ENCODE measurements around the gene MAML2. TPM values are rescaled to one million over a fixed set of nuclear protein-coding genes. Genes with fewer than 3 reads are reported as not detected.

MAML2 gene
- total RNA-seq, 1 donor from 2014 or later: 11.9 TPM

DNA sequence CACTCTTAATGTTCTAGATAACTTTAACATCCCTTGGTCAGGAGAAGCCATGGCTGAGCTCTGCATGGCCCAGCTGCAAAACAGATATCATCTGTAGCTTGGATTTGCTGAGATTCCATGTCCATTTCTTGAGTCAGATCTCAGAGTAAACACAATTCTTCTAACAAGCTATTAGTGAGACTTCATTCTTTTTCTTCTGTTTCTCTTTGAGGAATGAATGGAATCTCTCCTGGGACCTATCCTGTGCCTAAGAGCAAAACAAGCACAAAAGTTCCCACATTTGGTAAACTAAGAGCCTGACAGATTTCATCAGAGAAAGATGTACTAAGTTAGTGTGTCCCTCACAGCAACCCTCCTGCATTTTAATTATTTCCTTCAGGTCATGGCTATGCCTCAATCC lies 142.8 kb downstream of the MAML2 start:
- H3K27me3 Mint-ChIP-seq: no peaks in the 10 kb centered on the region
- intact Hi-C loops (cut with micrococcal nuclease): no loop called here
- peaks cover 30% of the 10 kb centered on the region for H3K36me3 Mint-ChIP-seq (ENCODE audit: low read depth)
- H3K4me1 Mint-ChIP-seq: peaks cover 60% of the 10 kb centered on the region
- H3K4me3 Mint-ChIP-seq: no peak overlapping the region
- peak overlapping the region; percentile 81 for H3K27ac Mint-ChIP-seq
- peaks cover 12% of the 10 kb centered on the region for H3K9me3 Mint-ChIP-seq
- DNase-seq: no peak

DNA sequence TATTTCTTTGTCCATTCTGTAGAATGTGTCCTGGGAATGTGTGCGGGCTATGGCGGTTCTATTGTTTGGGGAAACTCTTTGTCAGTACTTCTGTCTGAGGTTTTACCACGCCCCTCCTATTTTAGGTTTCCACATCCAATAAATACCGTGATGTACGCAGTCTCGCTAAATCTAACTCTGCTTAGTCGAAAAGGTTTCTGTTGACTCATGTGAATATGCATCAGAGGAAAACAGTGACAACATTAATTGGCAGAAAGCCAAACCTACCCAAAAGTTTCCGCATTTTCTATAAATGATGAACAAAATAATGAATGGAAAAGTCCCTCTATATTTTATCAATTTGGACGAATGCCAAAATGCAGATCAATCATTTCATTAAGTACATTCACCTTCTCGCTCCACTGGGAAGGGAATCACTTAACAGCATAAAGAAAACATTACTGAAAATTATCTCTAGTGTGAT lies 143.4 kb downstream of the MAML2 start:
- Mint-ChIP-seq H3K4me3 (peak overlapping the region; percentile 47), H3K4me1 (peaks cover 60% of the 10 kb centered on the region), H3K27ac (peak overlapping the region; percentile 81), H3K36me3 (ENCODE audit: low read depth) (peaks cover 30% of the 10 kb centered on the region), H3K9me3 (peaks cover 12% of the 10 kb centered on the region), H3K27me3 (no peaks in the 10 kb centered on the region)
- intact Hi-C loops (cut with micrococcal nuclease): loop anchor here (1.0 to 2.0 kb wide), 2 partner anchors 11 to 31 kb away; no protein-coding TSS in a partner anchor
- peak; percentile 75 for DNase-seq

DNA sequence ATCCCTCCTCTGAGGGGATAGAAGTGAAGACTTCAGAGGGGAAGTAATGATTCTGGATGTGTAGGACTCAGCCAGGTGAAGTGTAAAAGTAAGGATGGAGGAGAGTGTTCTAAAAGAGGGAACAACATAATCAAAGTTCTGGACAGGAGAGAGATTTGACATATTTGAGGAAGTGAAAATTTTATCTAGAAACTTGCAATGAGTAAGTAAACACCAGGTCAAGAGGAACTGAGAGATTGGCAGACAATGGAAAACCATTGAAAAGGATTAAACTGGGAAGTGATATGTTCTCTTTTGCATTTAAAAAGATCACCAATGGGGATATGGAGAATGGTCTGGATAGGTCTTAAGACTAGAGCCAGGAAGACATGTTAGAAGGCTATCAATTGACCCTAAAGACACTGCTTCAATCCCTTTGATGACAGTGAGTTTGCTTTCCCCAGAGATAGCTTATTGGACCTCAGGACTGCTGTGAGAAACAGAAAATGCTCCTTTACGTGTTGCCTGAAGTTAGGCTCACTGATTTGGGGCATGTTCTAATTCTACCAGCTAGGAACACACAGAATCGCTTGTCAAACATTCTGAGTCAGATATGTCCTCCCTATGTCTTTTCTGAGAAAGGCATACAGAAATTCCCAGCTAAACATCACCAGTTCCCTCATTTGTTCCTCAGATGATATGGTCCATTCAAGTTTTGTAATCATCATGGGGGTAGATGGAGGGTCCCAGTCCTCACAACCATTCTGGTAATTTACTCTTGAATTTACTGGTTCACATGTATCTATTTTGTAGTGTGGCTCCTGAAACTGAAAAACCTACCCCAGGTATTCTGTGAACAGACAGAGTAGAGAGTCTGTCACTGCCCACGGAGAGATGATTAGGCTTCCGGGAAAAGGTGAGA lies 144.9 kb downstream of the MAML2 start:
- Mint-ChIP-seq H3K27me3 (no peaks in the 10 kb centered on the region), H3K27ac (peak overlapping the region; percentile 17), H3K4me3 (peak overlapping the region; percentile 17), H3K4me1 (peaks cover 62% of the 10 kb centered on the region), H3K9me3 (peaks cover 12% of the 10 kb centered on the region), H3K36me3 (ENCODE audit: low read depth) (peaks cover 28% of the 10 kb centered on the region)
- DNase-seq: no peak
- intact Hi-C loops (cut with micrococcal nuclease): loop anchor here (2.0 kb wide), 1 partner anchor 29 kb away; no protein-coding TSS in a partner anchor

DNA sequence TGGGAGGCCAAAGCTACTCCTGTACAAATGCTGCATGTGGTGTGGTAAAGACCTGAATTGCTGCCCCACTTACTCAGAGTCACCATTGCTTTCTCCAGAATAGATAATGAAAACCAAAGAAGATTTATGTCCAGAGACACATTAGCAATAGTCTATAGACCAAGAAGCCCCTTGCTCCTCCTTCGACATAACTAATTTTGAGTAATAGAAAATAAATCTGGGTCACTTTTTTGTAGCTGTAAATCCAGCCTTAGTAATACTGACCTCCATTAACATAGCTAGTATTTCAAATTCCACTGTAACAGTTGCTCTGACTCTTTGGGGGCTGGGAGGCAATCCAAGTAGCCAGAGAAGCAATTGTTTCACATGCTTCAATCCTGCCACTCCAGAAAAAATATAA lies 145.9 kb downstream of the MAML2 start:
- H3K27ac Mint-ChIP-seq: no peak overlapping the region
- peaks cover 61% of the 10 kb centered on the region for H3K4me1 Mint-ChIP-seq
- DNase-seq: no peak
- intact Hi-C loops (cut with micrococcal nuclease): no loop called here
- H3K9me3 Mint-ChIP-seq: peaks cover 12% of the 10 kb centered on the region
- H3K27me3 Mint-ChIP-seq: no peaks in the 10 kb centered on the region
- H3K4me3 Mint-ChIP-seq: no peak overlapping the region
- H3K36me3 Mint-ChIP-seq (ENCODE audit: low read depth): peaks cover 30% of the 10 kb centered on the region

DNA sequence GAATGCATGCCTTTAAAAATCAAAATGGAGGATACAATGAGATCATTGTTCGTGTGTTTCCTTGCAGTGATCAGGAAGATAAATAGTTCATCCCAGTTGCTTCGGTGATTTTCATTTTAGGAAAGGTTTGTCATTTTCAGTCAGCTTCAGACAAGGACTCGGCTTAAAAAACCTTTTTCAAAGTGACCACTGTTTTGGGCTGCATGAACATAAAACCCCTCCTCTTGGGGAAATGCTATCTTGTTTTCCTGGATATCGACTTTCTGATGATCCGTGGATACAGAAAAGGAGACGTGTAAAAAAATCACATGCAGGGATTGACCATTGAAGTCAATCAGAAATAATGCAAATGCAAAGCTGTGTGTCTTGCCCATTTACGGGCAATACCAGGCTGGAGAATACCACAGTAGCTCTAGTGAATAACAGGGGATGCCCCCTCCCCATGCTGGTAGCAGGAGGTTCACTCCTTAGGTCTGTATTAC lies 146.8 kb downstream of the MAML2 start:
- no peak for DNase-seq
- Mint-ChIP-seq H3K27ac (no peak overlapping the region), H3K36me3 (ENCODE audit: low read depth) (peaks cover 35% of the 10 kb centered on the region), H3K9me3 (peaks cover 12% of the 10 kb centered on the region), H3K4me3 (no peak overlapping the region), H3K27me3 (no peaks in the 10 kb centered on the region), H3K4me1 (peaks cover 63% of the 10 kb centered on the region)
- intact Hi-C loops (cut with micrococcal nuclease): no loop called here

DNA sequence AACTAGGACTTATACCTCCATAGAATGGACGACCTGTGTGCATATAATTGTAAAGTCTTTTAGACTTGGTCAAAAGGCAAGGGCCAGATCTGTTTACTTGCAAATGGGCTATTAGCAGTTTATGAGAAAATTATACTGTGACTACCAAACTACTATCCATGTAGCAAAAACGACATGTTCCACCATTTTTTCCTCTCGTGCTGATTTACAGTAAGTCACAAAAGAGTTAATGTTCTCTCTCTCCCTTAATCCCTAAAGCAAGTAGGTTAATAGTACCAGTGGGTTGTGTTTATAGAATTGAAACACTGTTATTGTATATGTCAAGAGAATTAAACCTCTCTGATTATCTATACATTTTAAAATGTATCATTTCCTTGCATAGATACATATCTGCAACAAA lies 147.3 kb downstream of the MAML2 start:
- Mint-ChIP-seq H3K4me1 (peaks cover 64% of the 10 kb centered on the region), H3K27ac (no peak overlapping the region), H3K36me3 (ENCODE audit: low read depth) (peaks cover 35% of the 10 kb centered on the region), H3K9me3 (peaks cover 12% of the 10 kb centered on the region), H3K27me3 (no peaks in the 10 kb centered on the region), H3K4me3 (no peak overlapping the region)
- intact Hi-C loops (cut with micrococcal nuclease): no loop called here
- DNase-seq: no peak

DNA sequence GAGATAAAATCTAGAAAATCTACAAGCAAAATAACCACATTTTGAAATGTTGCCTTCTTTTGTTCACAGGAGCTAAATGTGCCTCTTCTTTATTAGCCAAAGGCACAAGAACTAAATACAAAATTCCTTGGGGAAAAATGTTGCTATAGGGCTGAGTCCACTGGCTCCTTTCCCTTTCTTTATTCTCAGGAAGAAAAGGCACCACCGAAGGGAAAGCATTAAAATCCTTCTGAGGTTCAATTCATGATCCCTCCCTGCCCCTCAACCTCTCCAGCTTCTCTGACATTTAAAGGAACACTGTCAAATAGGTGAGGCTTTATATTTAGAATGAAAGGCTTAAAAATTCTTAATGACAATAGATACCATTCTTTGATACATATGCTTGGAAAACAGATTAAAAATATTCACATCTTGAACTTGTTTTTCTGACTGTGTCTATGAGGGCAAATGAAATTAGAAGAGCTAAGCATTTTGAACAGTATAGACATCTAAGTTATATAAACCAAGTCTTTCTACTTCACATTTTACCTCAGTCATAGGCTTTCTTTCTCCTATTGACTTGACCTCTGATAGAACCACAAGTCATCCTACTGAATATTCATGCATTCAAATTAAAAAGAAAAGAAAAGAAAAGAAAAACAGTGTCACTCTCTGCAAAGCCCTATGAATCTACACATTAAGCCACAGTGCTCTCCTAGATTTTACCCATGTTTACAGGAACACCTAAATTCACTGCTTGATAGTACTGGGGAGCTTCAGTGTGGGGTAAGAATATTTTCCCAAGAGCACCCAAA lies 148.2 kb downstream of the MAML2 start:
- H3K4me3 Mint-ChIP-seq: peak overlapping the region; percentile 42

DNA sequence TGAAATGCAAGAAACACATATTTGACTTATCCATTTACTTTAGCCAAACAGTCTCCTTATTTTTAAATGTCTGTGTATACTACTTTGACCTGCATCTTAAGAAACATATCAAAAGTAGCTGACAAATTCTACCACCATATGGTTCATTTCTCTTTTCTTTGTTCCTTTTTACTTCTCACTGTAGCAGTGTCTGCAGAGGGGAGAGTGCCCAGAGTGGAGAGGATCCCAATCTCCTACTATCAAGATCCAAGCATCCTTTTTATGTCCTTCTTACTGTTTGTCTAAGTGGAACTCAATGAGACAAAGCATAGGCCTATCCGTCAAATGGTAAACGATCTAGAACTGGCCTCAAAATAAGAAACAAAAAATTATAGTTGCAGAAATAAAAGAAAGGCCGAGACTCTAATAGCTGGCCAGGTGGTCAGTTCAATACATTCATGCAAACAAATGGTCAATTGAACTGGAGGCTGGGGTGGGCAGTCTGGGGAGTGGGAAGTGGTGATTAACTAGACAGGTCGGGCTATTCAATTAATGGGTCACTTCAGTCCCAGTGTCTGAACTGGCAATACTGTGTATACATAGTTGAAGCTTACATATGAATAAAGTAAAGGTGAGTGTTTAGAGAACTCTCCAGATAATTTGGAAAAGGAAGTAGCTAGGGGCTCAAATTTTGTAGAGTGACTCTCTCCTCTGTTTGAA lies 149.1 kb downstream of the MAML2 start:
- Mint-ChIP-seq H3K9me3 (peaks cover 12% of the 10 kb centered on the region), H3K27me3 (no peaks in the 10 kb centered on the region), H3K4me3 (peak overlapping the region; percentile 42), H3K4me1 (peaks cover 65% of the 10 kb centered on the region), H3K36me3 (ENCODE audit: low read depth) (peaks cover 34% of the 10 kb centered on the region), H3K27ac (peak overlapping the region; percentile 50)
- no peak for DNase-seq
- intact Hi-C loops (cut with micrococcal nuclease): no loop called here

More for the DNA sequence above, 148.2 kb downstream of the MAML2 start:
- no peak for DNase-seq
- intact Hi-C loops (cut with micrococcal nuclease): no loop called here
- Mint-ChIP-seq H3K4me1 (peaks cover 66% of the 10 kb centered on the region), H3K36me3 (ENCODE audit: low read depth) (peaks cover 41% of the 10 kb centered on the region), H3K27me3 (no peaks in the 10 kb centered on the region), H3K27ac (peak overlapping the region; percentile 82), H3K9me3 (peaks cover 12% of the 10 kb centered on the region)

DNA sequence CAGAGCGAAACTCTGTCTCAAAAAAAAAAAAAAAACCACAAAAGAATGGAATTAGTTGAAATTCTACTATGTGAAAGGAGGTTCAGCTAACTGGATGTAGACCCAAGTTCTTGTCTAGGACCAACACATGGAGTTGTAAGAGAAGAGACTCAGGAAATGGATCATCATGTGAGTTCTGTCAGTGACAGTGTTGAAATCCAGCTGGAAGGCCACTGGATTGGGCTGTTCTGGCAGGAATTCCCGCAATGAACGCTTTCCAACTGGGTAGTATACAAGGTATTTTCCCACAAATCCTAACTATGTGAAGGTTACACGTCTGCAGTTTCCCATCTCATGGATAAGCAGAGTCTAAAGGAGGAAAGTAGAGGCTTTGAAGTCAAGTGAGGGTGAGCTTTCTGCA lies 151.2 kb downstream of the MAML2 start:
- H3K4me1 Mint-ChIP-seq: peaks cover 68% of the 10 kb centered on the region
- H3K36me3 Mint-ChIP-seq (ENCODE audit: low read depth): peaks cover 27% of the 10 kb centered on the region
- no peaks in the 10 kb centered on the region for H3K27me3 Mint-ChIP-seq
- intact Hi-C loops (cut with micrococcal nuclease): no loop called here
- no peaks in the 10 kb centered on the region for H3K9me3 Mint-ChIP-seq
- no peak for DNase-seq
- peak overlapping the region; percentile 34 for H3K27ac Mint-ChIP-seq
- H3K4me3 Mint-ChIP-seq: no peak overlapping the region

DNA sequence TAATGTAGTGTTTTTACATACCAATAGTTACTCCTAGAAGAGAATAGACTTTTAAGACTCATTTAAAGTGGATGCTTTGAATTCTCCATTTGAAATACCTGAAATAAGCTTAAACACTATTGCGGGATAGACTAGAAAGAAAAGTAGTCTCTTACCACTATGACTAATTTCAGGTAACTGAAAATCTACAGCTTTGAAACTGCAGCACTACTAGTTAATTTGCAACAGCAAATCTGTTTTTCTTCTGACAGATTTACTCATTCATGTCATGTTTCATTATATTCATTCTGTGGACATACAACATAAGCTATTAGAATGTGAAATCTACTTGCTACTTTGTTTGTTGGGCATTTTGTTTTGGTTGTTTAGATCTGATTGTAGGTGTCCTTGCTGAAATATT lies 153.6 kb downstream of the MAML2 start:
- H3K4me3 Mint-ChIP-seq: peak overlapping the region; percentile 26
- peak overlapping the region; percentile 66 for H3K27ac Mint-ChIP-seq
- H3K36me3 Mint-ChIP-seq (ENCODE audit: low read depth): peaks cover 21% of the 10 kb centered on the region
- peaks cover 58% of the 10 kb centered on the region for H3K4me1 Mint-ChIP-seq
- intact Hi-C loops (cut with micrococcal nuclease): loop anchor here (1.0 to 2.0 kb wide), 7 partner anchors 21 to 177 kb away; partner anchors contain the start of gene MAML2
- DNase-seq: no peak
- no peaks in the 10 kb centered on the region for H3K27me3 Mint-ChIP-seq
- H3K9me3 Mint-ChIP-seq: no peaks in the 10 kb centered on the region

DNA sequence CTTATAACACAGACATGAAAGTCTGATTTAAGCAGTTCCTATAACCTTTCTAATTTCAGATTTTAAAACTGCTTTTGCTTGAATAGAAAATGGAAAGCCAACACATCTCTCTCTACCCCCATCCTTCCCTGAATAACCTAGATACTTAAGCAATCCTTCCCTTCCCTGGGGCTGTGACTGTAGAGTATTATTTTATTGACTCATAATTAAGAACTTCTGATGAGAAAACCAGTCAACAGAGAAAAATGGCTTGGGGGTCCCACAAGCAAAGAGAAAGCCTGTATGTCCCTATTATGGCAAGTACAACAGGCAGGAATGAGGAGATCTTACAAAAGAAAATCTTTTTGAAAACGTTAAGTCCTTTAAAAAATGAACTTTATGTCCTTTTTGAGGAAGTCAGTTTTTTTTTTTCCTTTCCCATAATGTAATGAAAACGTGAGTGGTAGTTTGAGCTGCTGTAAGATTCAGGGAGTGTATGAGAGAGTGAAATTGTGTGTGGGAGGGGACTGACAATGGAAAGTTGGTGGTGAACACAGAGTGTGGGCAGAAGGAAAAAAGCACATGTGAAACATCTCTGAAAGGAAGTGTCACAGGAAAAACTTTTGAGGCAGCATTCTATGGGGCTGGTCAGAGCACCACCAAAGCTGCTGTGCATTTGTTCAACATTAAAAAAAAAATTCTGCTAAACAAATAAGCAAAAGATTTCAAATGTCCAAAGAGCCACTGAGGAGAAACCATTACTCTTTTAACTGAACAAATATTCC lies 154.6 kb downstream of the MAML2 start:
- Mint-ChIP-seq H3K27ac (peak overlapping the region; percentile 66), H3K4me3 (peak overlapping the region; percentile 26), H3K36me3 (ENCODE audit: low read depth) (peaks cover 21% of the 10 kb centered on the region), H3K4me1 (peaks cover 52% of the 10 kb centered on the region), H3K9me3 (no peaks in the 10 kb centered on the region), H3K27me3 (no peaks in the 10 kb centered on the region)
- intact Hi-C loops (cut with micrococcal nuclease): loop anchor here (1.0 to 2.0 kb wide), 12 partner anchors 11 to 176 kb away; partner anchors contain the start of gene MAML2
- peak; percentile 74 for DNase-seq

DNA sequence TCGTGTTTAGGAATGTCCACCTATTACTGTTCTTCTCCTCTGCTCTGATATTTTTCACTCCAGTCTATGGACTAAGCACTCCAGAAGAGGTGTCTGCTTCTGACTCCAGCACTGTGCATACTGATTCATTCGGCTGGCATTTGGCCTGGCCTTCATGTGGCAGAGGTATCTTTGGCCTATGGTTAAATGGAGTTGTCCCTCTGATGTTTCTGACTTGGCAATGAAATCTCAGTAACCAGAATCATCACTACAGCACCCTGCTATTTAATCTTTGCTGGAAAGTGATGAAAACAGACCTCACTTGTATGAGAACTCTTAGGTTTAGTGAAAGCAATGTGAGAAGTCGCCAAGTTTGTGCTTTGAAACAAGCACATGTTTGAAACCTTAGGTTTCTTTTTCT lies 155.2 kb downstream of the MAML2 start:
- Mint-ChIP-seq H3K4me3 (peak overlapping the region; percentile 26), H3K27me3 (no peaks in the 10 kb centered on the region), H3K4me1 (peaks cover 53% of the 10 kb centered on the region), H3K27ac (peak overlapping the region; percentile 66), H3K36me3 (ENCODE audit: low read depth) (peaks cover 21% of the 10 kb centered on the region), H3K9me3 (no peaks in the 10 kb centered on the region)
- no peak for DNase-seq
- intact Hi-C loops (cut with micrococcal nuclease): loop anchor here (1.0 to 2.0 kb wide), 10 partner anchors 11 to 175 kb away; no protein-coding TSS in a partner anchor
